ENCODE data around the gene EMSY.
"Not testable (repeated sequence)": the region's sequence is repeated elsewhere in the genome, so short reads cannot be mapped to it uniquely, and the experiment has no call there.

DNA sequence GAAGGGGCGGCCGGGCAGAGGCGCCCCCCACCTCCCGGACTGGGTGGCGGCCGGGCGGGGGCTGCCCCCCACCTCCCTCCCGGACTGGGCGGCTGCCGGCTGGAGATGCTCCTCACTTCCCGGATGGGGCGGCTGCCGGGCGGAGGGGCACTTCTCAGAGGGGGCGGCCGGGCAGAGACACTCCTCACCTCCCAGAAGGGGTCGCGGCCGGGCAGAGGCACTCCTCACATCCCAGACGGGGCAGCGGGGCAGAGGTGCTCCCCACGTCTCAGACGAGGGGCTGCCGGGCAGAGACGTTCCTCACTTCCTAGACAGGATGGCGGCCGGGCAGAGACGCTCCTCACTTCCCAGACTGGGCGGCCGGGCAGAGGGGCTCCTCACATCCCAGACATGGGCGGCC is 137.7 kb downstream of the EMSY start:
- TF ChIP-seq, protein P1, sequence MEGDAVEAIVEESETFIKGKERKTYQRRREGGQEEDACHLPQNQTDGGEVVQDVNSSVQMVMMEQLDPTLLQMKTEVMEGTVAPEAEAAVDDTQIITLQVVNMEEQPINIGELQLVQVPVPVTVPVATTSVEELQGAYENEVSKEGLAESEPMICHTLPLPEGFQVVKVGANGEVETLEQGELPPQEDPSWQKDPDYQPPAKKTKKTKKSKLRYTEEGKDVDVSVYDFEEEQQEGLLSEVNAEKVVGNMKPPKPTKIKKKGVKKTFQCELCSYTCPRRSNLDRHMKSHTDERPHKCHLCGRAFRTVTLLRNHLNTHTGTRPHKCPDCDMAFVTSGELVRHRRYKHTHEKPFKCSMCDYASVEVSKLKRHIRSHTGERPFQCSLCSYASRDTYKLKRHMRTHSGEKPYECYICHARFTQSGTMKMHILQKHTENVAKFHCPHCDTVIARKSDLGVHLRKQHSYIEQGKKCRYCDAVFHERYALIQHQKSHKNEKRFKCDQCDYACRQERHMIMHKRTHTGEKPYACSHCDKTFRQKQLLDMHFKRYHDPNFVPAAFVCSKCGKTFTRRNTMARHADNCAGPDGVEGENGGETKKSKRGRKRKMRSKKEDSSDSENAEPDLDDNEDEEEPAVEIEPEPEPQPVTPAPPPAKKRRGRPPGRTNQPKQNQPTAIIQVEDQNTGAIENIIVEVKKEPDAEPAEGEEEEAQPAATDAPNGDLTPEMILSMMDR (IDR thresholded peaks at IDR 0.05), result not testable (repeated sequence)
- TF ChIP-seq POLR2A, POLR2AphosphoS5 (IDR thresholded peaks at IDR 0.05): not testable (repeated sequence)
